Transverse colon (tissue), 4 donors: ENCODE measurements around the gene HDAC9. TPM values are rescaled to one million over a fixed set of nuclear protein-coding genes. Genes with fewer than 3 reads are reported as not detected.

Experiments
- DNase-seq: peaks from one replicate; pipeline ENCODE4 v3.0.0-alpha.2; 2019
- H3K27ac ChIP-seq, 4 donors: fragments of 200-600 bp; sonication (generic); 2 replicates each; pipeline ENCODE4 v1.5.1; 2016 to 2018; ENCODE audit warnings: inconsistent platforms in 4 of 4
- H3K27me3 ChIP-seq: fragments of 200-600 bp; sonication (generic); 2 replicates; pipeline ENCODE4 v1.5.1; 2017; ENCODE audit warnings: inconsistent platforms
- H3K36me3 ChIP-seq, 4 donors: fragments of 200-600 bp; sonication (generic); 2 replicates each; pipeline ENCODE4 v1.5.1; 2017 to 2019; ENCODE audit warnings: inconsistent platforms in 4 of 4
- H3K4me1 ChIP-seq, 4 donors: fragments of 200-600 bp; sonication (generic); 2 replicates each; pipeline ENCODE4 v1.5.1; 2017 to 2020; ENCODE audit warnings: inconsistent platforms in 4 of 4
- H3K4me3 ChIP-seq, 4 donors: fragments of 200-600 bp; sonication (generic); 1 replicate in 1 of 4; 2 replicates in 3 of 4; pipeline versions ENCODE4 v1.5.1 to v1.6.1; 2017 to 2019; ENCODE audit warnings: inconsistent platforms in 4 of 4
- H3K9me3 ChIP-seq, 2 donors: fragments of 200-600 bp; sonication (generic); 2 replicates each; pipeline ENCODE4 v1.5.1; 2017 to 2019; ENCODE audit warnings: inconsistent platforms in 2 of 2
- CTCF ChIP-seq, 5 experiments: fragments of 200-600 bp in 3 of 5; fragments of 450-650 bp in 2 of 5; sonication (generic) in 3 of 5; IDR thresholded peaks; 1 replicate in 2 of 5; 2 replicates in 3 of 5; pipeline ENCODE4 v1.5.1; 2016 to 2017; ENCODE audit warnings: antibody characterized with exemption in 5 of 5, inconsistent platforms in 3 of 5, mild to moderate bottlenecking in 2 of 5, moderate library complexity in 1 of 5
- EP300 ChIP-seq: sonication (generic); formaldehyde crosslinking; IDR thresholded peaks from one replicate; pipeline ENCODE4 v1.6.1; 2017; ENCODE audit warnings: antibody characterized with exemption, low read depth
- POLR2A ChIP-seq: fragments of 450-650 bp; IDR thresholded peaks from one replicate; pipeline ENCODE4 v1.6.1; 2016; ENCODE audit warnings: antibody characterized with exemption, mild to moderate bottlenecking, moderate library complexity
- POLR2AphosphoS5 ChIP-seq, 3 donors: sonication (generic); formaldehyde crosslinking; IDR thresholded peaks; one replicate each; pipeline ENCODE4 v1.6.1; 2016; ENCODE audit warnings: antibody characterized with exemption in 3 of 3
- WGBS, 2 donors: methylation state at CpG; one replicate each; pipeline ENCODE4 v1.1.5; 2018; ENCODE audit warnings: low coverage in 1 of 2; 5-methylcytosine and 5-hydroxymethylcytosine counted together
- in situ Hi-C, 4 donors: fragments of 200-750 bp; cut with MboI; loops; one replicate each; pipeline versions ENCODE4 v1.15.0 to v1.15.1; 2017; ENCODE audit warnings: low sequenced_read_pairs in 3 of 4, low pct_ligation_motif_present in 1 of 4, low pct_unique_long_range_greater_than_20kb in 1 of 4
- intact Hi-C: fragments of 100-400 bp; cut with DNase I; formaldehyde crosslinking; loops from one replicate; pipeline ENCODE4 v1.15.1; 2023; ENCODE audit warnings: low total_unique reads
- total RNA-seq, 4 donors: library from RNA; depleted of rRNA; stranded (reverse); fragments of >200 nt; gene quantifications; one replicate each; pipeline ENCODE4 v1.1.0, GENCODE V29; 2016

HDAC9 gene
- total RNA-seq, 4 donors from 2014 or later: 6.0 to 47.5 (median 33.7) TPM

- Histone ChIP-seq H3K27ac (peak overlapping the region in 1 of 4 donors; percentile 46), H3K9me3 (no peaks in the 10 kb centered on the region), H3K27me3 (no peaks in the 10 kb centered on the region), H3K4me1 (no peaks in the 10 kb centered on the region), H3K4me3 (no peak overlapping the region), H3K36me3 (no peaks in the 10 kb centered on the region)
- no peak for TF ChIP-seq POLR2A
- no peak for TF ChIP-seq CTCF (IDR thresholded peaks at IDR 0.05)
- TF ChIP-seq EP300: no peak
- no peak for TF ChIP-seq POLR2AphosphoS5 (IDR thresholded peaks at IDR 0.05)
- in situ Hi-C loops (no loop called here), intact Hi-C loops (no loop called here)
- WGBS, 2 donors: 80 to 90% methylated on average over 2 to 6 of the region's 6 CpGs
- DNase-seq: no peak
Observed at GRCh38 chr7:18541871-18542212, 46.3 kb downstream of the HDAC9 start.

GRCh38 chr7:18546576-18546975 lies 51.0 kb downstream of the HDAC9 start:
- no peak overlapping the region for H3K27ac ChIP-seq
- H3K4me1 ChIP-seq: no peaks in the 10 kb centered on the region
- 81 to 85% methylated on average over 3 of the region's 3 CpGs for WGBS, 2 donors
- TF ChIP-seq POLR2AphosphoS5 (IDR thresholded peaks at IDR 0.05) (no peak), CTCF (IDR thresholded peaks at IDR 0.05) (no peak), POLR2A (no peak), EP300 (no peak)
- intact Hi-C loops (no loop called here), in situ Hi-C loops (no loop called here)
- no peaks in the 10 kb centered on the region for H3K27me3 ChIP-seq
- no peak for DNase-seq
- H3K4me3 ChIP-seq: no peak overlapping the region
- no peaks in the 10 kb centered on the region for H3K36me3 ChIP-seq
- H3K9me3 ChIP-seq: no peaks in the 10 kb centered on the region

DNA sequence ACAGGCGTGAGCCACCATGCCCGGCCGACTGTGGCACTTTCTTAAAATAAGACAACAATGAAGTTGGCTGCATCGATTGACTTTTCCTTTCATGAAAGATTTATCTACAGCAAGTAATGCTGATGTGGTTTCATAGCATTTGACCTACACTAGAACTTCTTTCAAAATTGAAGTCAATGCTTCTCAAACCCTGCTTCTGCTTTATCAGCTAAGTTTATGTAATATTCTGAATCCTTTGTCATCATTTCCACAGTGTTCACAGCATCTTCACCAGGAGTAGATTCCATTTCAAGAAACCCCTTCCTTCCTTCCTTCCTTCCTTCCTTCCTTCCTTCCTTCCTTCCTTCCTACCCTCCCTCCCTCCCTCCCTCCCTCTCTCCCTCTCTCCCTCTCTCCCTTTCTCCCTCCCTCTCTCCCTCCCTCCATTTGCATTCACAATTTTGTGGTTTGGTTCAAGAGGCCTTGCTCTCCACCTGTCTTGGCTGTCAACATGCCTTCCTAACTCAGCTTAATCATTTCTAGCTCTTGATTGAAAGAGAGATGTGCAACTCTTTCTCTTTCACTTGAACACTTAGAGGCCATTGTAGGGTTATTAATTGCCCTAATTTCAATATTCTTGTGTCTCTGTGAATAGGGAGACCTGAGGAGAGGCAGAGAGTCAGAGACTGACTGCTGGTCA lies 52.1 kb downstream of the HDAC9 start:
- Histone ChIP-seq H3K4me3 (no peak overlapping the region), H3K36me3 (no peaks in the 10 kb centered on the region), H3K4me1 (peaks cover 0 to 9% (median 0%) of the 10 kb centered on the region in 4 donors), H3K27ac (no peak overlapping the region), H3K9me3 (no peaks in the 10 kb centered on the region), H3K27me3 (no peaks in the 10 kb centered on the region)
- DNase-seq: no peak
- intact Hi-C loops: no loop called here
- TF ChIP-seq POLR2AphosphoS5 (IDR thresholded peaks at IDR 0.05): no peak
- WGBS, 2 donors: 90 to 96% methylated on average over 4 of the region's 4 CpGs
- in situ Hi-C loops: no loop called here

- Histone ChIP-seq H3K27me3 (no peaks in the 10 kb centered on the region), H3K36me3 (no peaks in the 10 kb centered on the region), H3K27ac (no peak overlapping the region), H3K4me3 (no peak overlapping the region), H3K4me1 (peaks cover 0 to 18% (median 0%) of the 10 kb centered on the region in 4 donors), H3K9me3 (no peaks in the 10 kb centered on the region)
- in situ Hi-C loops: no loop called here
- TF ChIP-seq POLR2AphosphoS5 (IDR thresholded peaks at IDR 0.05) (no peak), POLR2A (no peak), EP300 (no peak), CTCF (IDR thresholded peaks at IDR 0.05) (no peak)
- no peak for DNase-seq
- WGBS, 2 donors: 98 to 100% methylated on average over 1 of the region's 1 CpG
- intact Hi-C loops: no loop called here
Observed at GRCh38 chr7:18548534-18548933, 53.0 kb downstream of the HDAC9 start.

- WGBS, 2 donors: 94% methylated on average over 1 of the region's 1 CpG; no CpG with 5 or more reads in 1 of the 2 donors
- DNase-seq: no peak
- Histone ChIP-seq H3K4me1 (peaks cover 0 to 18% (median 0%) of the 10 kb centered on the region in 4 donors), H3K27me3 (no peaks in the 10 kb centered on the region), H3K9me3 (no peaks in the 10 kb centered on the region), H3K27ac (no peak overlapping the region), H3K36me3 (no peaks in the 10 kb centered on the region), H3K4me3 (no peak overlapping the region)
- intact Hi-C loops: no loop called here
- in situ Hi-C loops: loop anchor here in 1 of 4 donors (25.0 kb wide), 1 partner anchor 188 kb away; no protein-coding TSS in a partner anchor
- TF ChIP-seq POLR2A: no peak
- TF ChIP-seq POLR2AphosphoS5 (IDR thresholded peaks at IDR 0.05): no peak
- TF ChIP-seq EP300: no peak
- TF ChIP-seq CTCF (IDR thresholded peaks at IDR 0.05): no peak
Observed at GRCh38 chr7:18550574-18550973, 55.0 kb downstream of the HDAC9 start.
